Measurements from ENCODE around the gene WWTR1.

- TF ChIP-seq CTCF (IDR thresholded peaks at IDR 0.05) (no peak), POLR2A (IDR thresholded peaks at IDR 0.05) (no peak)
Observed at GRCh38 chr3:149583921-149584635, 73.7 kb downstream of the WWTR1 start.

Data from testis (tissue), 2 donors.